Prostate gland (tissue), 2 donors: ENCODE measurements around the gene TMTC2. TPM values are rescaled to one million over a fixed set of nuclear protein-coding genes. Genes with fewer than 3 reads are reported as not detected.

Source experiments
- DNase-seq: peaks from one replicate; pipeline ENCODE4 v3.0.0-alpha.2; 2019; ENCODE audit warnings: low spot score
- H3K27ac ChIP-seq, 2 donors: fragments of 200-600 bp; sonication (generic); 2 replicates each; pipeline ENCODE4 v1.5.1; 2017 to 2019
- H3K27me3 ChIP-seq: fragments of 200-600 bp; sonication (generic); replicated peaks from 2 replicates; pipeline ENCODE4 v1.5.1; 2019; ENCODE audit not compliant: insufficient read depth
- H3K36me3 ChIP-seq, 2 donors: fragments of 200-600 bp; sonication (generic); 1 replicate in 1 of 2; 2 replicates in 1 of 2; pipeline versions ENCODE4 v1.5.1 to v1.8.1; 2017 to 2019
- H3K4me1 ChIP-seq: fragments of 200-600 bp; sonication (generic); replicated peaks from 2 replicates; pipeline ENCODE4 v1.5.1; 2019
- H3K4me3 ChIP-seq, 2 donors: fragments of 200-600 bp; sonication (generic); 2 replicates each; pipeline ENCODE4 v1.5.1; 2017 to 2019
- H3K9me3 ChIP-seq: fragments of 200-600 bp; sonication (generic); 2 replicates; pipeline ENCODE4 v1.5.1; 2017
- POLR2A ChIP-seq: fragments of 450-650 bp; IDR thresholded peaks from one replicate; pipeline ENCODE4 v1.6.1; 2016; ENCODE audit warnings: antibody characterized with exemption, mild to moderate bottlenecking
- POLR2AphosphoS5 ChIP-seq: sonication (generic); formaldehyde crosslinking; IDR thresholded peaks from one replicate; pipeline ENCODE4 v1.6.1; 2017; ENCODE audit warnings: antibody characterized with exemption
- WGBS: methylation state at CpG from one replicate; pipeline ENCODE4 v1.1.5; 2018; 5-methylcytosine and 5-hydroxymethylcytosine counted together
- intact Hi-C: fragments of 100-400 bp; cut with DNase I; formaldehyde crosslinking; loops from one replicate; pipeline ENCODE4 v1.14.2; 2022
- total RNA-seq, 2 donors: library from RNA; depleted of rRNA; stranded (reverse); fragments of >200 nt; gene quantifications; one replicate each; pipeline ENCODE4 v1.1.0, GENCODE V29; 2016
- TF ChIP-seq, protein P1 (sequence below), 4 experiments: fragments of 200-600 bp in 2 of 4; fragments of 450-650 bp in 2 of 4; sonication (generic) in 2 of 4; IDR thresholded peaks; 1 replicate in 3 of 4; 2 replicates in 1 of 4; pipeline ENCODE4 v1.5.1; 2016 to 2019; ENCODE audit warnings: antibody characterized with exemption in 4 of 4, mild to moderate bottlenecking in 2 of 4, moderate library complexity in 2 of 4

Gene TMTC2
- total RNA-seq, 2 donors from 2014 or later, result 19.0 to 30.7 TPM

DNA sequence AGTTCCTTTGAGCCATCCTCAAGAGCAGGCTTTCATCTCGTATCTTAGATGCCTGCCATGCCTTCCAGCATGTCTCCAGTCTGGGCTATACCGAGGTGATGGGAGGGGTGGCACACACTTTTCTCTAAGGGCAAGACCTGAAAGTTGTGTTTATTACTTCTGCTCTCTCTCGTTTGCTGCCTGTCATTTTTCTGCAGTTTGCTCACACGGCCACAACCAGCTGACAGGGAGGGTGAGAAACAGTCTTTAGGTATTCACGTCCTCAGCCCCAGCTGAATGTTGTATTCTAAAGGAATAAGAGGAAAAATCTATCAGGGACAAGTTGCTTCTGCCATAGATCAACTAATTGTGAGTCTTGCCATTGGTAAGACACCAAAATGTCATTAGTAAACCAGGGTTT, 88.0 kb downstream of the TMTC2 start:
- TF ChIP-seq, protein P1, sequence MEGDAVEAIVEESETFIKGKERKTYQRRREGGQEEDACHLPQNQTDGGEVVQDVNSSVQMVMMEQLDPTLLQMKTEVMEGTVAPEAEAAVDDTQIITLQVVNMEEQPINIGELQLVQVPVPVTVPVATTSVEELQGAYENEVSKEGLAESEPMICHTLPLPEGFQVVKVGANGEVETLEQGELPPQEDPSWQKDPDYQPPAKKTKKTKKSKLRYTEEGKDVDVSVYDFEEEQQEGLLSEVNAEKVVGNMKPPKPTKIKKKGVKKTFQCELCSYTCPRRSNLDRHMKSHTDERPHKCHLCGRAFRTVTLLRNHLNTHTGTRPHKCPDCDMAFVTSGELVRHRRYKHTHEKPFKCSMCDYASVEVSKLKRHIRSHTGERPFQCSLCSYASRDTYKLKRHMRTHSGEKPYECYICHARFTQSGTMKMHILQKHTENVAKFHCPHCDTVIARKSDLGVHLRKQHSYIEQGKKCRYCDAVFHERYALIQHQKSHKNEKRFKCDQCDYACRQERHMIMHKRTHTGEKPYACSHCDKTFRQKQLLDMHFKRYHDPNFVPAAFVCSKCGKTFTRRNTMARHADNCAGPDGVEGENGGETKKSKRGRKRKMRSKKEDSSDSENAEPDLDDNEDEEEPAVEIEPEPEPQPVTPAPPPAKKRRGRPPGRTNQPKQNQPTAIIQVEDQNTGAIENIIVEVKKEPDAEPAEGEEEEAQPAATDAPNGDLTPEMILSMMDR (IDR thresholded peaks at IDR 0.05), result no peak
- TF ChIP-seq POLR2A (no peak), POLR2AphosphoS5 (no peak)
- Histone ChIP-seq H3K27ac (no peak overlapping the region), H3K36me3 (no peaks in the 10 kb centered on the region), H3K27me3 (no peaks in the 10 kb centered on the region), H3K4me3 (no peak overlapping the region), H3K9me3 (no peaks in the 10 kb centered on the region), H3K4me1 (no peaks in the 10 kb centered on the region)
- intact Hi-C loops, result no loop called here
- 83% methylated on average over 5 of the region's 5 CpGs for WGBS
- DNase-seq, result no peak

DNA sequence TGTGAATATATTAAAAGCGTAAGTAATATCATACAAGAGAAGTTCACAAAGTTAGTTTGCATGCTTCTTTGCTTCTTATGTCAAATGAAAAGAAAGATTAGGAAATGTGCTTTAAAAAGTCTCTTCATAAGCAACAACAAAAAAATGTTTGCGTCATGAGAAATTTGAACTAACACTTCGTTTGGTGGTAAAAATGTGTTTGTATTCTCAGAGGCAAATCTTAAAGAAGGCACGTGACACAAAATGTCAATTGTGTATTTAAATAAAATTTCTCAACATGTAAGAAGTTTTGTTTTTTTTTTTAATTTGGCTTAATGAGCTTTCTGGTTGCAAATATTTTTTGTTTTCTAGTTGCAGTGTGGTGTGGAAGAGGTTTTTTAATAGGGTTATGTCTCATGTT, 93.8 kb downstream of the TMTC2 start:
- 91% methylated on average over 4 of the region's 4 CpGs for WGBS

DNA sequence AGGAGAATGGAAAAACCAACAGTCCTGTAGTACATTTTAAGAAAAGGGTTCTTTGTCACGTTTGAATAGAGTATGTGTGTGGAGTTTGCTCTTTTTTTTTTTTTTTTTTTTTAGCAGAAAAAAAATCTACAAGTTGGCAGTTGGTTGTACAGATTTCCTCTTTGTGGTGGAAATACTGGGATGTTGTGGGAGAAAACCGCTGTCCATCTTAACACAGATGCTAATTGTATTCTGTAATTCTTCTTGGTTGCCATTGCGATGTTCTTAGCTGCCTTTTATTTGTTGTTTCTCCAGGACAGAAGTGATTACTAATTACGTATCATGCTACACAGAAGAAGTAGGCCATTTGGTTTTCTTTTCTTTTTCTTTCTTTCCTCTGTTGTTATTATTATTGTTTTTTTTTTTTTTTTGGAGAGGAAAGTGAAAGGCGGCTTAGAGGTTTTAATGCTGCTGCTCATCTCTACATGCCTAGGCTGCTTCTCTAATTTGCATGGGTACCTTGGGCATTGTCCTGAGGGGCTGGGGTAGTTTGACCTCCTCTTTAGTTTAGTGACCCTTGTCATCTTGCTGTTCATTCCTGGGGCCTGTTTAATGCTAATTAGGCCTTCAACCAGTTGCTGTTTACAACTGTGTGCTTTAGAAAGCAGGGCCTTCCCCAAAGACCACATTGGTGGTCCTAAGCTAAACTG, 94.7 kb downstream of the TMTC2 start:
- 66% methylated on average over 5 of the region's 5 CpGs for WGBS
- intact Hi-C loops, result no loop called here
- Histone ChIP-seq H3K4me1 (no peaks in the 10 kb centered on the region), H3K27ac (no peak overlapping the region), H3K36me3 (no peaks in the 10 kb centered on the region), H3K9me3 (no peaks in the 10 kb centered on the region), H3K4me3 (no peak overlapping the region), H3K27me3 (no peaks in the 10 kb centered on the region)
- no peak for TF ChIP-seq POLR2A
- TF ChIP-seq, protein P1 (IDR thresholded peaks at IDR 0.05), result no peak
- no peak for TF ChIP-seq POLR2AphosphoS5
- no peak for DNase-seq

More for the DNA sequence above, 93.8 kb downstream of the TMTC2 start:
- Histone ChIP-seq H3K4me3 (no peak overlapping the region), H3K36me3 (no peaks in the 10 kb centered on the region), H3K9me3 (no peaks in the 10 kb centered on the region), H3K27ac (no peak overlapping the region), H3K27me3 (no peaks in the 10 kb centered on the region), H3K4me1 (no peaks in the 10 kb centered on the region)
- TF ChIP-seq, protein P1 (IDR thresholded peaks at IDR 0.05), result no peak
- TF ChIP-seq POLR2AphosphoS5, result no peak
- TF ChIP-seq POLR2A, result no peak
- no peak for DNase-seq
- intact Hi-C loops, result no loop called here

DNA sequence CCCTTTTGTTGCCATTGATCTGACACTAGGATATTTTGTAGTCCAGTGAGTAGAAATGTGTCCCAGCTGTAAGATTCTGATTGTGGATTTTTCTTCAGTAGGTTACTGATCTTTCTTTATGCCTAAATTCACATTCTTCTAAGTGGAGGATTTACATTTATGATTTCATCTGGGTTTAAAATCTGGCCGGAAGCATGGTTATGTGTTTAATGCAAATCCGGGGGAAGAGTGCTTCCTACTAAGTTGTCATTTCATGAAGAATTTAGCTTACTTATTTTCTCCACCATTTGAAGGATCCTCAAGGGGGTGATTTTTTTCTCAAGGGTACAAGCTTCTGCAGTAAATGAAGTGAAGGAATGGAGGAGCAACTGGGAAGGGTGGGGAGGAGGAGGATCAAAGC, 96.7 kb downstream of the TMTC2 start:
- Histone ChIP-seq H3K4me3 (no peak overlapping the region), H3K27ac (no peak overlapping the region), H3K4me1 (no peaks in the 10 kb centered on the region), H3K36me3 (no peaks in the 10 kb centered on the region), H3K9me3 (no peaks in the 10 kb centered on the region), H3K27me3 (no peaks in the 10 kb centered on the region)
- 93% methylated on average over 2 of the region's 2 CpGs for WGBS
- TF ChIP-seq POLR2A, result no peak
- no peak for TF ChIP-seq POLR2AphosphoS5
- no peak for DNase-seq
- intact Hi-C loops, result no loop called here

DNA sequence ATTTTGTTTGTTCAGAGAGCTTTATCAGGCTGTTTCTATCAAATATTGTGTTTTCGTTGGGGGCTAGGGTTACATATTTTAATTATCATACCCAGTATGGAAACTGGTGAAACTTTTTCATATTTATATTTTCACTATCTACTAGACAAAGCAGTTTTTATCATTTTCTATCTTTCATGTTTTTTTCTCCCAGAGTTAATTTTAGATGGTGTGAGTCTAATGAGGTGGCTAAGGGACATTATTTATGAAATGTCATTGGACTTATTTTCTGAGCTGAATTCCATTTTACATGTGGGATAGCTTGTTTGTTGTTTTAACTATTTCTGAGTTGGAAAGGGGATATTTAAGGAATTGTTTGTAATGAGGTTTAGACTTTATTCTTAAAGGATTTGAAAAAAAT, 100.3 kb downstream of the TMTC2 start:
- Histone ChIP-seq H3K4me1 (no peaks in the 10 kb centered on the region), H3K36me3 (no peaks in the 10 kb centered on the region), H3K4me3 (no peak overlapping the region), H3K27ac (no peak overlapping the region), H3K9me3 (no peaks in the 10 kb centered on the region), H3K27me3 (no peaks in the 10 kb centered on the region)
- TF ChIP-seq, protein P1 (IDR thresholded peaks at IDR 0.05), result no peak
- TF ChIP-seq POLR2AphosphoS5, result no peak
- no peak for TF ChIP-seq POLR2A
- intact Hi-C loops, result no loop called here
- 79% methylated on average over 1 of the region's 1 CpG for WGBS
- DNase-seq, result no peak
